ENCODE data around the gene DDX24.

The DDX24 gene

GRCh38 chr14:94113908-94114588, 33.0 kb upstream of the DDX24 start:
- no peak for DNase-seq (ENCODE audit: low read depth)

GRCh38 chr14:94113490-94113889, 32.5 kb upstream of the DDX24 start:
- DNase-seq (ENCODE audit: low read depth) = no peak

DNA sequence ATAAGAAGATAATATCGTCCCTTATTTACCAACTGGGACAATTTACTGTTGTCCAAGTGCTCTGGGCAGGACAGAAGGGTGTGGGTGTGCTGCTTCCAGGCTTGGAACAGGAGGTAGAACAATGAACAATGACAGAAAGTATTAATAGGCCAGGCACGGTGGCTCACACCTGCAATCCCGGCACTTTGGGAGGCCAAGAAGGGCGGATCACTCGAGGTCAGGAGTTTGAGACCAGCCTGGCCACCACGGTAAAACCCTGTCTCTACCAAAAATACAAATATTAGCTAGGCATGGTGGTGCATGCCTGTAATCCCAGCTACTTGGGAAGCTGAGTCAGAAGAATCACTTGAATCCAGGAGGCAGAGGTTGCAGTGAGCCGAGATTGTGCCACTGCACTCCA, 32.1 kb upstream of the DDX24 start:
- DNase-seq (ENCODE audit: low read depth) = no peak

GRCh38 chr14:94112513-94113063, 31.6 kb upstream of the DDX24 start:
- no peak for DNase-seq (ENCODE audit: low read depth)

DNA sequence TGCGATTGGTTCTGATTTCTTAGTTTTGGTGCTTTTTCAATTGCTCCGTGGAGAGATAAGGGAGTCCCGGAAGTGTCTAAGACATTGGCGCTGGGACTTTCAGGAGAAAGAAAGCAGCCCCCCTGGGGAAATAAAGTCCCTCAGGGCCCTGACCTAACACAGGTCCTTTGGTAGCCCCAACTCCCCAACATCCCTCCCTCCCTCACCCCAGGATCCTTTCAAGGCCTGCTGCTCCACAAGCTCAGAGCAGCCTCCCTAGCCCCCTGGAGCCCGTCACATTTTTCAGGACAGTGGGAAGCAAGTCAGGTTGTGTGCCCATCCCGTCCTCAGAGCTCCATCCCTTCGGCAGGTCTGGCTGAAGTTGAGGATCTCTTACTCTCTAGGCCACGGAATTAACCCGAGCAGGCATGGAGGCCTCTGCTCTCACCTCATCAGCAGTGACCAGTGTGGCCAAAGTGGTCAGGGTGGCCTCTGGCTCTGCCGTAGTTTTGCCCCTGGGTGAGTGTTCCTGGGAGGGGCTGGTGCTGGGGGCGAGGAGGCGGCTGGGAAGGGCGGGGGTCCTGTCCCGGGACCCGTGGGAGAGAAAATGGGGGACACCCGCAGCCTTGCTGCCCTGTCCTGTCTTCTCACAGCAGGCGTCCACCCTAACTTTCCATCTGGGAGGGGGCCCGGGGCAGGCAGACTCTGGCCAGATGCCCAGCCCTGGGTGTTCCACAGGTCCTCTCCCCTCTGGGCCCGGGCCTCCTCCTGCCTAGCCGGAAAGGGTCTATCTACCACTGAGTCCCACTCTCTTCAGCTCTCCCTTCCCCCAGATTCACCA, 30.5 kb upstream of the DDX24 start:
- no peak for DNase-seq (ENCODE audit: low read depth)

DNA sequence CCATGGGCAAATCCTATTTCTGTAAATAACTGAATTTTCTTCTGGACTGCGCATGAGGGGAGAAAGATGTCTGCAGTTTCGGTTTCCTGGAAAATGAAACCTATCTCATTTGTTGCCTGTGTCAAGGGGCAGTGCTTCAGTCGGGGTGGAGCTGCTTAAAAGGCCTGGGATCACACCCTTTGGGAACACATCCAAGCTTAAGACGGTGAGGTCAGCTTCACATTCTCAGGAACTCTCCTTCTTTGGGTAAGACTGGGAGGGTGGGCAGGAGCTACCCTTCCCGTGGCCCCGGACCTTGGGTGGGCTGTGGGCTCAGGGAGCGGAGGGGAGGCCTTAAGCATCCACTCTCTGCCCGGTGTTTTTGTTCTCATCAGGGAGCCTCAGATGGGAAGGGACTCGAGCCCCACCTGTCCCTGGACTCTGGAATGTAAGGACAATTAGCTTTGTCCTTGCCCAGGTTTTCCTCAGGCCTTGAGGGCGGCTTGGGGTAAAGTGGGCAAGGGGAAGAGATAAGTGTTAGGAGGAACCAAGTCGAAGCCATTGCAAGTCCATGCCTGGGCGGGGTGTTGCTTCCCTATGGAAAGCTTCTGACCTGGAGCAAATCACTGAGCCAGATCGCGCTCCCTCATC, 29.7 kb upstream of the DDX24 start, which contains the start of gene IFI27:
IFI27 (plus strand) TSS at position 185 of the 630 bp plus-strand sequence.
- no peak for DNase-seq (ENCODE audit: low read depth)

DNA sequence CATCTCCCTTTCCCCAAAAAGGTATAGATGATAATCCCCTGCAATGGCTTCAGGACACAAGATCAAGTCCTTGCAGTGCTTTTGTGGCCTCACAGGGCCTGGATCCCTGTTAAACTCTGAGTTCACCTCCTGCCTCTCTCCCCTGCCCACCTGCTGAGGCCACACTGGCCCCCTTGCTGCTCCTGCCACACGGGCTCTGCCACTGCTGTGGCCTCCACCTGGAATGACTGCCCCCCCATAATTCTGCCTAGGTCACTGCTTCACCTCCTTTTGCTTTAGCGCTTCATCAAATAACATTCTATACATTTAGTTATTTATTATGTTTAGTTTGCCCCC, 28.9 kb upstream of the DDX24 start:
- no peak for DNase-seq (ENCODE audit: low read depth)

- DNase-seq (ENCODE audit: low read depth) = no peak
Observed at GRCh38 chr14:94104731-94105130, 23.7 kb upstream of the DDX24 start.

GRCh38 chr14:94103554-94104150, 22.6 kb upstream of the DDX24 start:
- DNase-seq (ENCODE audit: low read depth) = no peak

DNA sequence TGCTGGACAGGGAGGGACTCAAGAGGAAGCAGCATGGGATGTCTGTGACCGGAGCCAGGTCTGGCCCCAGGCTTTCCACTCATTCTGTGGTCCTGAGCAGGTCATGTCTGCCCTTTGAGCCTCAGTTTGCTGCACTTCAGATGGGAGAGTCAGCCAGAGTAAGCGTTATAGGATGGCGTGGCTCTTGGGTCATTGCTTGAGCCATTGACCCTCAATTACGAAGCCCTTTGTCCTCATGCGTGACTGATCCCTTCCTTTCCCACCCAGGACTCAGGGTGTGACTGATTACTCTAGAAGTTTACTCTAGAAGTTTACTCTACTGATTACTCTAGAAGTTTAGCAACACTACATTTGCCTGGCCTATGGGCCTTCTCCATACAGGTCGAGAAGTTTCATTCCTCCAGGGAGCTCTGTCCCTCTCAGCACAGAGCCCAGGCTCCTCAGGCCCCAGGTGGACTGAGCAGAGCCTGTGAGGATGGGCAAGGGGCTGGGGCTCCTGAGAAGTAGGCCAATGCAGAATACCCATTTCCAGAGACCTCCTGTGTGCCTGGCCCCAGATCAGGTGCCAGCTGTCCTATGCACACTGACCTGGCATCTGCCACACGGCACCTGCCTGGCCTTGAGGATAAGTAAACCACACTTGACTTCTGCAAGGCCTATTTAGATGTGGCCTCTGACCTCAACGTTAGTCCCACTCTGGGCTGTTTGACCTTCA, 21.9 kb upstream of the DDX24 start:
- no peak for DNase-seq (ENCODE audit: low read depth)

- DNase-seq (ENCODE audit: low read depth) = no peak
Observed at GRCh38 chr14:94101748-94102147, 20.7 kb upstream of the DDX24 start.

DNA sequence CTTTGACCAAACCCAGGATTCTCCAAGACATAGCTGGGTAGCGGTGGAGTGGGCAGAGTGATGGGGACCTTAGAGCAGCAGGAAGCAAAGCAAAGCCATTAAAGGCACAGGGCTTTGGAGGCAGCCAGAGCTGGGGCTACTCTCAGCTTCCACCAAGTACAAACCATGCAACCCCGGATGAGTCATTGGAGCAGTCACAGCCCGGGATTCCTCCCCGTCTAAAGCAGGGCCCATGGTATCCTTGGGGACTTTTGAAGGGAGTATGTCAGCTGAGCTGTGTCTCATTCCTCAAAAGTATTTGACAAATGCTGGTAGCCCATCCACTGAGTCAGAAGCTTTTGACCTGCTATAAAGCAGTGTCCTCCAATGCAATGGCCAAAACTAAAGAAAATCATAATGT, 19.8 kb upstream of the DDX24 start:
- DNase-seq (ENCODE audit: low read depth) = no peak

GRCh38 chr14:94099006-94099405, 18.0 kb upstream of the DDX24 start:
- no peak for DNase-seq (ENCODE audit: low read depth)

DNA sequence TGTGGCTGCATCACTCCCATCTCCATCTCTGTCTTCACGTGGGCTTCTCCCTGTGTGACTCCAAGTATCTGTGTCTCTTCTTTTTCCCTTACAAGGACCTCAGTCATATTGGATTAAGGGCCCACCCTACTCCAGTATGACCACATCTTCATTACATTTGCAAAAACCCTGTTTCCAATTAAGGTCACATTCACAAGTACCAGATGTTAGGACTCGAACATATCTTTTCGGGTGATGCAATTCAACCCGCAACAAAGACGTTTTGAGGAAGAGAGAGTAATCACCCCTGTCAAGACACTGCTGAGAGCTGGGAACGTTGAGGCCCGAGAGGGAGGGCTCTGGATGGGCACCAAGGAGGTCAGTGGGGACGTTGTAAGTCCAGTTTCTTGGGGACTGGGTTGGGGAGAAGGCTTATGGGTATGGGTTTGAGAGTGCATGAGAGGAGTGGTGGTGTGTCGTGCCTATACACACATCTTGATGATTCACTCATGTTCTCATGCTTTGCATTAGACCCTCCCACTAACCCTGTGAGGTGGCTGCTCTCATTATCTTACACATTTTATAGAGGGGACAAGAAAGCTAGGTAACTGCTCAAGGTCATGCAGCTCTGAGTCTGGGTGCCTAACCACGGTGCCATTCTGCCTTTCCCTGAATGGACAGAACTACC, 17.5 kb upstream of the DDX24 start:
- DNase-seq (ENCODE audit: low read depth) = no peak

- no peak for DNase-seq (ENCODE audit: low read depth)
Observed at GRCh38 chr14:94097091-94097490, 16.1 kb upstream of the DDX24 start.

- DNase-seq (ENCODE audit: low read depth) = no peak
Observed at GRCh38 chr14:94093418-94093817, 12.4 kb upstream of the DDX24 start.

GRCh38 chr14:94089479-94089878, 8.5 kb upstream of the DDX24 start:
- no peak for DNase-seq (ENCODE audit: low read depth)

DNA sequence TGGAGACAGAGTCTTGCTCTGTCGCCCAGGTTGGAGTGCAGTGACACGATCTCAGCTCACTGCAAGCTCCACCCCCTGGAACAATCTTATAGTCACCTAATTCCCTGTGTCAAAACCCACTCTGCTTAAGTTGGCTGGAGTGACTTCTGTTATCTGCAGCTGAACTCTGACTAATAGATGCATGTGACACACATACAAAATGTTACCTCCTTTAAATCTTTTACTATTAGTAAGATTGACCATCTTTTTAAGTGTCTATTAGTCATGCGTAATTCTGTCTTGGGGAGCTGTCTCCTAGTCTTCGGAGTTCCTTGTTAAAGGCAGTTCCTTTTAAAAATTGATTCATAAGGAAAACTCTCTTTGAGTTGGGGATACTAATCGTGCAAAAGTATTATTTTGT, 7.5 kb upstream of the DDX24 start:
- DNase-seq (ENCODE audit: low read depth) = no peak

GRCh38 chr14:94087891-94088290, 6.9 kb upstream of the DDX24 start:
- DNase-seq (ENCODE audit: low read depth) = no peak

DNA sequence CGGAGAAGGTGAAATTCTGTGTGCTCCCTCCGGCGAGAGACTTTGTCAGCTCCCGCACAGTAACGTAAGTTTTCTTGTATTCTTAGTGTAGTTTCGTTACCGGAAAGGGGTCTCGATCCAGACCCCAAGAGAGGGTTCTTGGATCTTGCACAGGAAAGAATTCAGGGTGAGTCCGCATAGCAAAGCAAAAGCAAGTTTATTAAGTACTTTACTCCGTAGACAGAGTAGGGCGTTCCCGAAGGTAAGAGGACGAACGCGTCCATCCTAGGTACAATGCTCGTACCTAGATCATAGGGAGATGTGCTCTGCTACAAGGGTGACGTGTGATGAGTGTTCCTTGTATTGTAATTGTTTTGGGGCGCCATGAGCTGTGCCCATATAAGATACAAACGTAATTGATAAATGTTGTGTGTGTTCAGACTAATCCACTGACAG, 401 bp upstream of the DDX24 start:
- DNase-seq (ENCODE audit: low read depth) = no peak

GRCh38 chr14:94079891-94080620, 946 bp downstream of the DDX24 start:
- no peak for DNase-seq (ENCODE audit: low read depth)

Data from activated T-cell treated with anti-CD3 and anti-CD28 coated beads for 1 hour (primary cell).